ENCODE data around the gene PILRB. TPM values are rescaled to one million over a fixed set of nuclear protein-coding genes. Genes with fewer than 3 reads are reported as not detected.
"Not testable (repeated sequence)": the region's sequence is repeated elsewhere in the genome, so short reads cannot be mapped to it uniquely, and the experiment has no call there.

Gene PILRB
- total RNA-seq, 1 experiment from 2014 or later: 74.1 TPM

- no TSS peak for BruUV-seq (replicated peaks)
- Histone ChIP-seq H4K20me1 (ENCODE audit: low read length) (no peaks in the 10 kb centered on the region), H3K4me2 (ENCODE audit: low read length) (no peak overlapping the region), H3K27me3 (ENCODE audit: low read length) (no peaks in the 10 kb centered on the region), H3K9ac (ENCODE audit: low read length) (no peak overlapping the region), H3K27ac (ENCODE audit: low read length) (no peak overlapping the region), H2AFZ (ENCODE audit: low read length) (no peak overlapping the region), H3K4me3 (ENCODE audit: low read length) (no peak overlapping the region), H3K9me3 (ENCODE audit: low read length) (no peaks in the 10 kb centered on the region), H3F3A (ENCODE audit: low read length, unreplicated experiment) (no peaks in the 10 kb centered on the region), H3K4me1 (ENCODE audit: insufficient read depth, low read length) (no peaks in the 10 kb centered on the region), H3K9me2 (replicated peaks; ENCODE audit: low read length) (no peaks in the 10 kb centered on the region), H3K79me2 (ENCODE audit: low read length) (no peaks in the 10 kb centered on the region), H3K36me3 (ENCODE audit: low read depth, low read length) (no peaks in the 10 kb centered on the region)
- intact Hi-C loops (cut with micrococcal nuclease): no loop called here
- DNase-seq (no peak), ATAC-seq (no peak)
- TF ChIP-seq EZH2phosphoT487 (IDR thresholded peaks at IDR 0.05; ENCODE audit: borderline replicate concordance, low read length) (no peak), CTCF (conservative IDR thresholded peaks at IDR 0.05; ENCODE audit: low read depth, low read length) (no peak), EZH2 (IDR thresholded peaks at IDR 0.05; ENCODE audit: low read length, unreplicated experiment) (no peak)
- POLR2A ChIA-PET (ENCODE audit: unreplicated experiment): no interaction called here
- CTCF ChIA-PET: no interaction called here
Measured at GRCh38 chr7:100376066-100376465, 18.1 kb downstream of the PILRB start.

- H2AFZ ChIP-seq (ENCODE audit: low read length): no peak overlapping the region
- no peak for DNase-seq
- H3K9ac ChIP-seq (ENCODE audit: low read length): no peak overlapping the region
- no peaks in the 10 kb centered on the region for H3K36me3 ChIP-seq (ENCODE audit: low read depth, low read length)
- no peak overlapping the region for H3K4me2 ChIP-seq (ENCODE audit: low read length)
- no peaks in the 10 kb centered on the region for H3K4me1 ChIP-seq (ENCODE audit: insufficient read depth, low read length)
- no peaks in the 10 kb centered on the region for H3F3A ChIP-seq (ENCODE audit: low read length, unreplicated experiment)
- ATAC-seq: peak; percentile 66
- H3K9me2 ChIP-seq (replicated peaks; ENCODE audit: low read length): no peaks in the 10 kb centered on the region
- intact Hi-C loops (cut with micrococcal nuclease): no loop called here
- no peak overlapping the region for H3K4me3 ChIP-seq (ENCODE audit: low read length)
- no peak for TF ChIP-seq EZH2 (IDR thresholded peaks at IDR 0.05; ENCODE audit: low read length, unreplicated experiment)
- no peak for TF ChIP-seq EZH2phosphoT487 (IDR thresholded peaks at IDR 0.05; ENCODE audit: borderline replicate concordance, low read length)
- TF ChIP-seq CTCF (conservative IDR thresholded peaks at IDR 0.05; ENCODE audit: low read depth, low read length): no peak
- no peak overlapping the region for H3K27ac ChIP-seq (ENCODE audit: low read length)
- H3K27me3 ChIP-seq (ENCODE audit: low read length): no peaks in the 10 kb centered on the region
- ChIA-PET POLR2A (ENCODE audit: unreplicated experiment) (no interaction called here), CTCF (interaction anchor here (0.7 kb wide), 1 partner anchor 30 kb away, joined by 5 read pairs; no protein-coding TSS in a partner anchor)
- no peaks in the 10 kb centered on the region for H3K9me3 ChIP-seq (ENCODE audit: low read length)
- no TSS peak for BruUV-seq (replicated peaks)
- no peaks in the 10 kb centered on the region for H4K20me1 ChIP-seq (ENCODE audit: low read length)
- H3K79me2 ChIP-seq (ENCODE audit: low read length): no peaks in the 10 kb centered on the region
Measured at GRCh38 chr7:100378114-100378755, 20.3 kb downstream of the PILRB start.

GRCh38 chr7:100380196-100380595, 22.3 kb downstream of the PILRB start:
- ChIA-PET CTCF (no interaction called here), POLR2A (ENCODE audit: unreplicated experiment) (no interaction called here)
- no peaks in the 10 kb centered on the region for H3F3A ChIP-seq (ENCODE audit: low read length, unreplicated experiment)
- H3K9me2 ChIP-seq (replicated peaks; ENCODE audit: low read length): no peaks in the 10 kb centered on the region
- H3K27ac ChIP-seq (ENCODE audit: low read length): no peak overlapping the region
- ATAC-seq (no peak), DNase-seq (no peak)
- no peaks in the 10 kb centered on the region for H3K36me3 ChIP-seq (ENCODE audit: low read depth, low read length)
- intact Hi-C loops (cut with micrococcal nuclease): no loop called here
- no peak overlapping the region for H3K4me3 ChIP-seq (ENCODE audit: low read length)
- no peak overlapping the region for H2AFZ ChIP-seq (ENCODE audit: low read length)
- H3K79me2 ChIP-seq (ENCODE audit: low read length): no peaks in the 10 kb centered on the region
- TF ChIP-seq EZH2phosphoT487 (IDR thresholded peaks at IDR 0.05; ENCODE audit: borderline replicate concordance, low read length) (no peak), EZH2 (IDR thresholded peaks at IDR 0.05; ENCODE audit: low read length, unreplicated experiment) (no peak), CTCF (conservative IDR thresholded peaks at IDR 0.05; ENCODE audit: low read depth, low read length) (no peak)
- H3K27me3 ChIP-seq (ENCODE audit: low read length): no peaks in the 10 kb centered on the region
- no peaks in the 10 kb centered on the region for H3K9me3 ChIP-seq (ENCODE audit: low read length)
- no TSS peak for BruUV-seq (replicated peaks)
- H3K9ac ChIP-seq (ENCODE audit: low read length): no peak overlapping the region
- H3K4me1 ChIP-seq (ENCODE audit: insufficient read depth, low read length): no peaks in the 10 kb centered on the region
- no peaks in the 10 kb centered on the region for H4K20me1 ChIP-seq (ENCODE audit: low read length)
- no peak overlapping the region for H3K4me2 ChIP-seq (ENCODE audit: low read length)

GRCh38 chr7:100381531-100382233, 23.8 kb downstream of the PILRB start:
- H3F3A ChIP-seq (ENCODE audit: low read length, unreplicated experiment); H4K20me1 ChIP-seq (ENCODE audit: low read length); CTCF ChIA-PET; intact Hi-C loops (cut with micrococcal nuclease); H3K9me2 ChIP-seq (replicated peaks; ENCODE audit: low read length); POLR2A ChIA-PET (ENCODE audit: unreplicated experiment); H3K4me1 ChIP-seq (ENCODE audit: insufficient read depth, low read length); H3K36me3 ChIP-seq (ENCODE audit: low read depth, low read length); H3K9ac ChIP-seq (ENCODE audit: low read length); DNase-seq; H3K27ac ChIP-seq (ENCODE audit: low read length); BruUV-seq (replicated peaks); H3K4me3 ChIP-seq (ENCODE audit: low read length); H3K4me2 ChIP-seq (ENCODE audit: low read length); ATAC-seq; H3K79me2 ChIP-seq (ENCODE audit: low read length); H2AFZ ChIP-seq (ENCODE audit: low read length); H3K9me3 ChIP-seq (ENCODE audit: low read length); H3K27me3 ChIP-seq (ENCODE audit: low read length): not testable (repeated sequence)

All from PC-3 (cell line).